ENCODE data around the gene CAPN1. TPM values are rescaled to one million over a fixed set of nuclear protein-coding genes. Genes with fewer than 3 reads are reported as not detected.

Gene CAPN1
- total and polyA plus RNA-seq, 2 donors (not counting 1 experiment from before 2014, with no cell fraction given), result 70.3 to 94.5 TPM

DNA sequence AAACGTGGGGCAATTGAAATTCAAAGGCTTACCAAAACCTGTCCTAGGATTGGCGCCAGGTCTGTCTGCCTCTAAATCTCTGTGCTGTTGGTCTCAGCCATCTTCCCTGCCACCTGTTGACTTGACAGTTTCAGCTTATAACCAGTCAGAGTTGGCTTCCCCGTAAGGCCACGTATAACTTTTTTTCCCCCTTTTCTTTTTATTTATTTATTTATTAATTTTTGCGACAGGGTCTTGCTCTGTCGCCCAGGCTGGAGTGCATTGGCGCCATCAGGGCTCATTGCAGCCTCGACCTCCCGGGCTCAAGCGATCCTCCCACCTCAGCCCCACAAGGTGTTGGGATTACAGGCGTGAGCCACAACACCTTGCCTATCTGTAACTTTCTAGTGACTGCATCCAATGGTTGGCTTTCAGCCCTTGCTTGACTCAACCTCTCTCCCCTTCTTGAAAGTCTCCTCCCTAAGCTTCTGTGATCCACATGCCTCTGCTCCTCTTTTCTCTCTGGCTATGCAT is 46.0 kb upstream of the CAPN1 start:
- no peak for TF ChIP-seq EZH2 (IDR thresholded peaks at IDR 0.05; ENCODE audit: low read length, missing control alignments)
- TF ChIP-seq, protein P1, sequence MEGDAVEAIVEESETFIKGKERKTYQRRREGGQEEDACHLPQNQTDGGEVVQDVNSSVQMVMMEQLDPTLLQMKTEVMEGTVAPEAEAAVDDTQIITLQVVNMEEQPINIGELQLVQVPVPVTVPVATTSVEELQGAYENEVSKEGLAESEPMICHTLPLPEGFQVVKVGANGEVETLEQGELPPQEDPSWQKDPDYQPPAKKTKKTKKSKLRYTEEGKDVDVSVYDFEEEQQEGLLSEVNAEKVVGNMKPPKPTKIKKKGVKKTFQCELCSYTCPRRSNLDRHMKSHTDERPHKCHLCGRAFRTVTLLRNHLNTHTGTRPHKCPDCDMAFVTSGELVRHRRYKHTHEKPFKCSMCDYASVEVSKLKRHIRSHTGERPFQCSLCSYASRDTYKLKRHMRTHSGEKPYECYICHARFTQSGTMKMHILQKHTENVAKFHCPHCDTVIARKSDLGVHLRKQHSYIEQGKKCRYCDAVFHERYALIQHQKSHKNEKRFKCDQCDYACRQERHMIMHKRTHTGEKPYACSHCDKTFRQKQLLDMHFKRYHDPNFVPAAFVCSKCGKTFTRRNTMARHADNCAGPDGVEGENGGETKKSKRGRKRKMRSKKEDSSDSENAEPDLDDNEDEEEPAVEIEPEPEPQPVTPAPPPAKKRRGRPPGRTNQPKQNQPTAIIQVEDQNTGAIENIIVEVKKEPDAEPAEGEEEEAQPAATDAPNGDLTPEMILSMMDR (conservative IDR thresholded peaks at IDR 0.05 in 1 of 2, IDR thresholded peaks at IDR 0.05 in 1 of 2; ENCODE audit: low read depth in 1 of 2, low read length in 2 of 2), result no peak
- Histone ChIP-seq H3K4me1 (ENCODE audit: control insufficient read depth, extremely low read depth, insufficient read depth, low read length) (peaks cover 10% of the 10 kb centered on the region), H3K79me2 (ENCODE audit: control insufficient read depth, insufficient read depth, low read length) (peaks cover 25% of the 10 kb centered on the region), H3K36me3 (ENCODE audit: control insufficient read depth, insufficient read depth, low read length) (peaks cover 17% of the 10 kb centered on the region), H3K27me3 (ENCODE audit: control insufficient read depth, insufficient read depth, low read length) (peaks cover 4% of the 10 kb centered on the region), H3K4me3 (replicated peaks in 1 of 4; ENCODE audit: control extremely low read depth in 1 of 4, insufficient read depth in 1 of 4, low read depth in 3 of 4, low read length in 4 of 4) (peak overlapping the region; percentile 78 to 95 (median 86)), H3K9ac (ENCODE audit: insufficient read depth, low read length) (peak overlapping the region; percentile 51), H3K9me3 (ENCODE audit: control insufficient read depth, insufficient read depth, low read depth, low read length) (no peaks in the 10 kb centered on the region), H4K20me1 (ENCODE audit: control insufficient read depth, extremely low read depth, insufficient read depth, low read length) (no peaks in the 10 kb centered on the region), H3K27ac (ENCODE audit: insufficient read depth, low read length) (peak overlapping the region; percentile 95), H2AFZ (ENCODE audit: low read length) (no peak overlapping the region), H3K4me2 (ENCODE audit: extremely low read depth, insufficient read depth, low read length) (peak overlapping the region; percentile 100)
- no peak for DNase-seq (ENCODE audit: low read depth in 2 of 2)

DNA sequence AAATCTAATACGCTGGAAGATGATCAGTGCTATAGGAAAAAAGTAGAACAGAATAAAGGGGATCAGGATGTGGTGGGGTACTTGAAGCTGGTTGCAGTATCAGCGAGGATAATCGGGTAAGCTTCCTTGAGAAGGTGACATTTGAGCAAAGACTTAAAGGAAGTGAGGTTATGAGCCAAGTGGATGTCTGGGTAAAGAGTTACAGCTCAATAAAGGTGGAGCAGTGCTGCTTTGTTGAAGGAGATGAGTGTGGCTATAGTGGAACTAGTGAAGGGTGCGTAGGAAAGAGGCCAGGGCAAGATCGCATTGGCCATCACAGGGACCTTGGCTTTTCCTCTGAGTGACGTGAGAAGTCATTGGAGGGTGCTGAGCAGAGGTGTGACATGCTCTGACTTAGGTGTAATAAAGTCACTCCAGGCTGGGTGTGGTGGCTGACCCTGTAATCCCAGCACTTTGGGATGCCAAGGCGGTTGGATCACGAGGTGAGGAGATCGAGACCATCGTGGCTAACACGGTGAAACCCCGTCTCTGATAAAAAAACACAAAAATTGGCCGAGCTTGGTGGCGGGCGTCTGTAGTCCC is 45.1 kb upstream of the CAPN1 start:
- H3K4me1 ChIP-seq (ENCODE audit: control insufficient read depth, extremely low read depth, insufficient read depth, low read length), result peaks cover 10% of the 10 kb centered on the region
- no peak overlapping the region for H3K4me3 ChIP-seq (replicated peaks in 1 of 4; ENCODE audit: control extremely low read depth in 1 of 4, insufficient read depth in 1 of 4, low read depth in 3 of 4, low read length in 4 of 4)
- no peak overlapping the region for H3K4me2 ChIP-seq (ENCODE audit: extremely low read depth, insufficient read depth, low read length)
- peaks cover 8% of the 10 kb centered on the region for H3K36me3 ChIP-seq (ENCODE audit: control insufficient read depth, insufficient read depth, low read length)
- no peak overlapping the region for H3K9ac ChIP-seq (ENCODE audit: insufficient read depth, low read length)
- no peak overlapping the region for H3K27ac ChIP-seq (ENCODE audit: insufficient read depth, low read length)
- TF ChIP-seq, protein P1 (conservative IDR thresholded peaks at IDR 0.05 in 1 of 2, IDR thresholded peaks at IDR 0.05 in 1 of 2; ENCODE audit: low read depth in 1 of 2, low read length in 2 of 2), result no peak
- no peak for TF ChIP-seq EZH2 (IDR thresholded peaks at IDR 0.05; ENCODE audit: low read length, missing control alignments)
- H4K20me1 ChIP-seq (ENCODE audit: control insufficient read depth, extremely low read depth, insufficient read depth, low read length), result no peaks in the 10 kb centered on the region
- no peak for DNase-seq (ENCODE audit: low read depth in 2 of 2)
- peaks cover 23% of the 10 kb centered on the region for H3K79me2 ChIP-seq (ENCODE audit: control insufficient read depth, insufficient read depth, low read length)
- no peaks in the 10 kb centered on the region for H3K9me3 ChIP-seq (ENCODE audit: control insufficient read depth, insufficient read depth, low read depth, low read length)
- H3K27me3 ChIP-seq (ENCODE audit: control insufficient read depth, insufficient read depth, low read length), result peaks cover 5% of the 10 kb centered on the region
- no peak overlapping the region for H2AFZ ChIP-seq (ENCODE audit: low read length)

DNA sequence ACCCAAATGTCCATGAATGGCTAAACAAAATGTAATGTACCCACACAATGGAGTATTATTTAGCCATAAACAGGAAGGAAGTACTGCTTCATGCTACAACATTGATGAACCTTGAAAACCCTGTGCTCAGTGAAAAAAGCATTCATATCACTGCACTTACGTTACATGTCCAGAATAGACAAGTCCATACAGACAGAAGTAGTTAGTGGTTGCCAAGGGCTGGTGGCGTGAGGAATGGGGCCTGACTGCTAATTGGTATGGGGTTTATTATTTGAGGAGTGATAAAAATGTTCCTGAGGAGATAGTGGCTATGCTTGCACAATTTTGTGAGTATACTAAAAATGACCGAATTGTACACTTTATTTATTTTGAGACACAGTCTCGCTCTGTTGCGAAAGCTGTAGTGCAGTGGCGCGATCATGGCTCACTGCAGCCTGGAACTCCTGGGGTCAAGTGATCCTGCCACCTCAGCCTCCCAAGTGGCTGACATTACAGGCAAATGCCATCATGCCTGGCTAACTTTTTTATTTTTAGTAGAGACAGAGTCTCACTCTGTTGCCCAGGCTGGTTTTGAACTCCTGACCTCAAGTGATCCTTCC is 39.7 kb upstream of the CAPN1 start:
- Histone ChIP-seq H3K27ac (ENCODE audit: insufficient read depth, low read length) (no peak overlapping the region), H3K4me1 (ENCODE audit: control insufficient read depth, extremely low read depth, insufficient read depth, low read length) (no peaks in the 10 kb centered on the region), H3K9ac (ENCODE audit: insufficient read depth, low read length) (no peak overlapping the region), H3K4me3 (replicated peaks in 1 of 4; ENCODE audit: control extremely low read depth in 1 of 4, insufficient read depth in 1 of 4, low read depth in 3 of 4, low read length in 4 of 4) (no peak overlapping the region), H3K27me3 (ENCODE audit: control insufficient read depth, insufficient read depth, low read length) (peaks cover 15% of the 10 kb centered on the region), H3K36me3 (ENCODE audit: control insufficient read depth, insufficient read depth, low read length) (no peaks in the 10 kb centered on the region), H4K20me1 (ENCODE audit: control insufficient read depth, extremely low read depth, insufficient read depth, low read length) (no peaks in the 10 kb centered on the region), H3K9me3 (ENCODE audit: control insufficient read depth, insufficient read depth, low read depth, low read length) (no peaks in the 10 kb centered on the region), H3K4me2 (ENCODE audit: extremely low read depth, insufficient read depth, low read length) (no peak overlapping the region), H3K79me2 (ENCODE audit: control insufficient read depth, insufficient read depth, low read length) (no peaks in the 10 kb centered on the region), H2AFZ (ENCODE audit: low read length) (no peak overlapping the region)
- no peak for TF ChIP-seq EZH2 (IDR thresholded peaks at IDR 0.05; ENCODE audit: low read length, missing control alignments)
- TF ChIP-seq, protein P1 (conservative IDR thresholded peaks at IDR 0.05 in 1 of 2, IDR thresholded peaks at IDR 0.05 in 1 of 2; ENCODE audit: low read depth in 1 of 2, low read length in 2 of 2), result no peak
- DNase-seq (ENCODE audit: low read depth in 2 of 2), result no peak
